Stimulated activated CD4-positive, alpha-beta T cell treated with anti-CD3 and anti-CD28 coated beads, TNF-alpha, amount 100 ng/mL, for 4 hours (primary cell): ENCODE measurements around the gene VSIG4.

Experiments
- DNase-seq, 3 experiments: peaks; one replicate each; pipeline ENCODE4 v3.0.0-alpha.2; 2020; ENCODE audit warnings: low read depth in 3 of 3

Gene VSIG4

GRCh38 chrX:66024092-66024467, 15.8 kb downstream of the VSIG4 start:
- DNase-seq = no peak

- no peak for DNase-seq
These were observed 16.3 kb downstream of the VSIG4 start for GRCh38 chrX:66023385-66024091.

GRCh38 chrX:66022632-66023384, 17.1 kb downstream of the VSIG4 start:
- DNase-seq = no peak

GRCh38 chrX:66021765-66022631, 17.9 kb downstream of the VSIG4 start:
- no peak for DNase-seq

- DNase-seq = no peak
These were observed 18.5 kb downstream of the VSIG4 start for GRCh38 chrX:66021401-66021764.

GRCh38 chrX:66020631-66021334, 19.1 kb downstream of the VSIG4 start:
- DNase-seq = no peak

GRCh38 chrX:66019974-66020373, 19.9 kb downstream of the VSIG4 start:
- DNase-seq = no peak

GRCh38 chrX:66019310-66019652, 20.6 kb downstream of the VSIG4 start:
- DNase-seq = no peak

- DNase-seq = no peak
These were observed 21.1 kb downstream of the VSIG4 start for GRCh38 chrX:66018585-66019309.

GRCh38 chrX:66017659-66018170, 22.2 kb downstream of the VSIG4 start:
- no peak for DNase-seq

GRCh38 chrX:66016905-66017658, 22.8 kb downstream of the VSIG4 start:
- no peak for DNase-seq

GRCh38 chrX:66015900-66016689, 23.8 kb downstream of the VSIG4 start:
- no peak for DNase-seq

GRCh38 chrX:66015152-66015831, 24.6 kb downstream of the VSIG4 start:
- DNase-seq = no peak

- no peak for DNase-seq
These were observed 25.3 kb downstream of the VSIG4 start for GRCh38 chrX:66014556-66014955.

- DNase-seq = no peak
These were observed 25.8 kb downstream of the VSIG4 start for GRCh38 chrX:66014084-66014483.

GRCh38 chrX:66013194-66013816, 26.6 kb downstream of the VSIG4 start:
- DNase-seq = no peak

- no peak for DNase-seq
These were observed 27.8 kb downstream of the VSIG4 start for GRCh38 chrX:66012094-66012534.

- no peak for DNase-seq
These were observed 30.5 kb downstream of the VSIG4 start for GRCh38 chrX:66009231-66009845.
